Spleen (tissue), 7 donors: ENCODE data around the gene CNBD2.

Experiments used
- POLR2A ChIP-seq, 3 donors: fragments of 450-650 bp; IDR thresholded peaks; one replicate each; pipeline ENCODE4 v1.5.1; 2017; ENCODE audit warnings: antibody characterized with exemption in 3 of 3, mild to moderate bottlenecking in 1 of 3
- TF ChIP-seq, protein P1 (sequence below), 11 experiments: fragments of 200-600 bp in 7 of 11; fragments of 450-650 bp in 4 of 11; sonication (generic) in 4 of 11; IDR thresholded peaks in 8 of 11; conservative IDR thresholded peaks in 3 of 11; 1 replicate in 7 of 11; 2 replicates in 4 of 11; pipeline versions ENCODE4 v1.4.0 to v1.8.0; 2016 to 2021; ENCODE audit warnings: antibody characterized with exemption in 11 of 11, inconsistent platforms in 4 of 11, mild to moderate bottlenecking in 1 of 11
- donor health status: DM: no; HTN: no; CAD: no; lungs with moderate emphysema.
- donor health status: DM: no; HTN: no; CAD: no.
- donor health status: DM: no; HTN: no; CAD: no.

DNA sequence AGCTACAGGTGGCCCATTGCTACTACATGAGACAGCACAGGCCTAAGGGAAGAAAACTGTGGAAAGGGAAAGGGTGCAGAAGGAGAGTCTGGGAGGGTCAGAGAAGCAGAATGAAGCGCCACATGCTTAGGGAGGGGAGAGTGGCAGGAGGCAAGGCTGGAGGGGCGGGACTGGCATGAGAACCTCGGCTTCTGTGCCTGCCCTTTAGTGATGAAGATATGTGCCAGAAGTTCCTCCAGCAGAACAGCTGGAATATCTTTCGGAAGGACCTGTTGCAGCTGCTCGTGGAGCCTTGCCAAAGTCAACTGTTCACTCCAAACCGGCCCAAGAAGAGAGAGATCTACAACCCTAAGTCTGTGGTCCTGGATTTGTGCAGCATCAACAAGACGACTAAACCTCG lies 61.8 kb downstream of the CNBD2 start:
- TF ChIP-seq, protein P1, sequence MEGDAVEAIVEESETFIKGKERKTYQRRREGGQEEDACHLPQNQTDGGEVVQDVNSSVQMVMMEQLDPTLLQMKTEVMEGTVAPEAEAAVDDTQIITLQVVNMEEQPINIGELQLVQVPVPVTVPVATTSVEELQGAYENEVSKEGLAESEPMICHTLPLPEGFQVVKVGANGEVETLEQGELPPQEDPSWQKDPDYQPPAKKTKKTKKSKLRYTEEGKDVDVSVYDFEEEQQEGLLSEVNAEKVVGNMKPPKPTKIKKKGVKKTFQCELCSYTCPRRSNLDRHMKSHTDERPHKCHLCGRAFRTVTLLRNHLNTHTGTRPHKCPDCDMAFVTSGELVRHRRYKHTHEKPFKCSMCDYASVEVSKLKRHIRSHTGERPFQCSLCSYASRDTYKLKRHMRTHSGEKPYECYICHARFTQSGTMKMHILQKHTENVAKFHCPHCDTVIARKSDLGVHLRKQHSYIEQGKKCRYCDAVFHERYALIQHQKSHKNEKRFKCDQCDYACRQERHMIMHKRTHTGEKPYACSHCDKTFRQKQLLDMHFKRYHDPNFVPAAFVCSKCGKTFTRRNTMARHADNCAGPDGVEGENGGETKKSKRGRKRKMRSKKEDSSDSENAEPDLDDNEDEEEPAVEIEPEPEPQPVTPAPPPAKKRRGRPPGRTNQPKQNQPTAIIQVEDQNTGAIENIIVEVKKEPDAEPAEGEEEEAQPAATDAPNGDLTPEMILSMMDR (IDR thresholded peaks at IDR 0.05 in 8 of 11, conservative IDR thresholded peaks at IDR 0.05 in 3 of 11): no peak
- no peak for TF ChIP-seq POLR2A (IDR thresholded peaks at IDR 0.05)
